Peyer's patch (tissue), 4 donors: ENCODE data around the gene ASMT.

Experiments used
- POLR2A ChIP-seq, 2 donors: fragments of 450-650 bp; IDR thresholded peaks; one replicate each; pipeline ENCODE4 v1.5.1; 2017; ENCODE audit warnings: antibody characterized with exemption in 2 of 2, mild to moderate bottlenecking in 2 of 2, moderate library complexity in 2 of 2
- TF ChIP-seq, protein P1 (sequence below), 6 experiments: fragments of 450-650 bp in 4 of 6; fragments of 200-600 bp in 2 of 6; sonication (generic) in 1 of 6; IDR thresholded peaks; one replicate each; pipeline ENCODE4 v1.5.1; 2017 to 2019; ENCODE audit warnings: antibody characterized with exemption in 6 of 6, mild to moderate bottlenecking in 3 of 6, moderate library complexity in 1 of 6

DNA sequence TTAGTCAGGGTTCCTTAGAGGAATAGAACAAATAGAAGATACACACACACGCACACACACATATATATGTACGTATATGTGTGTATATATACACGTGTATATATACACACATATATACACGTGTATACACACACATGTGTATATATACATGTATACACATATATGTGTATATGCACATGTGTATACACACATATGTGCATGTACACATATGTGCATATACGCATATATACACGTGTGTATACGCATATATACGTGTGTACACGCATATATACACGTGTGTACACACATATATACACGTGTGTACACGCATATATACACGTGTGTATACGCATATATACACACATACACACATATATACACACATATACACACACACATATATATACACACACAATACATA lies 41.5 kb downstream of the ASMT start:
- TF ChIP-seq, protein P1, sequence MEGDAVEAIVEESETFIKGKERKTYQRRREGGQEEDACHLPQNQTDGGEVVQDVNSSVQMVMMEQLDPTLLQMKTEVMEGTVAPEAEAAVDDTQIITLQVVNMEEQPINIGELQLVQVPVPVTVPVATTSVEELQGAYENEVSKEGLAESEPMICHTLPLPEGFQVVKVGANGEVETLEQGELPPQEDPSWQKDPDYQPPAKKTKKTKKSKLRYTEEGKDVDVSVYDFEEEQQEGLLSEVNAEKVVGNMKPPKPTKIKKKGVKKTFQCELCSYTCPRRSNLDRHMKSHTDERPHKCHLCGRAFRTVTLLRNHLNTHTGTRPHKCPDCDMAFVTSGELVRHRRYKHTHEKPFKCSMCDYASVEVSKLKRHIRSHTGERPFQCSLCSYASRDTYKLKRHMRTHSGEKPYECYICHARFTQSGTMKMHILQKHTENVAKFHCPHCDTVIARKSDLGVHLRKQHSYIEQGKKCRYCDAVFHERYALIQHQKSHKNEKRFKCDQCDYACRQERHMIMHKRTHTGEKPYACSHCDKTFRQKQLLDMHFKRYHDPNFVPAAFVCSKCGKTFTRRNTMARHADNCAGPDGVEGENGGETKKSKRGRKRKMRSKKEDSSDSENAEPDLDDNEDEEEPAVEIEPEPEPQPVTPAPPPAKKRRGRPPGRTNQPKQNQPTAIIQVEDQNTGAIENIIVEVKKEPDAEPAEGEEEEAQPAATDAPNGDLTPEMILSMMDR (IDR thresholded peaks at IDR 0.05), result no peak
- TF ChIP-seq POLR2A (IDR thresholded peaks at IDR 0.05), result no peak
